ENCODE measurements around the gene C1QTNF12.

- TF ChIP-seq, protein P1, sequence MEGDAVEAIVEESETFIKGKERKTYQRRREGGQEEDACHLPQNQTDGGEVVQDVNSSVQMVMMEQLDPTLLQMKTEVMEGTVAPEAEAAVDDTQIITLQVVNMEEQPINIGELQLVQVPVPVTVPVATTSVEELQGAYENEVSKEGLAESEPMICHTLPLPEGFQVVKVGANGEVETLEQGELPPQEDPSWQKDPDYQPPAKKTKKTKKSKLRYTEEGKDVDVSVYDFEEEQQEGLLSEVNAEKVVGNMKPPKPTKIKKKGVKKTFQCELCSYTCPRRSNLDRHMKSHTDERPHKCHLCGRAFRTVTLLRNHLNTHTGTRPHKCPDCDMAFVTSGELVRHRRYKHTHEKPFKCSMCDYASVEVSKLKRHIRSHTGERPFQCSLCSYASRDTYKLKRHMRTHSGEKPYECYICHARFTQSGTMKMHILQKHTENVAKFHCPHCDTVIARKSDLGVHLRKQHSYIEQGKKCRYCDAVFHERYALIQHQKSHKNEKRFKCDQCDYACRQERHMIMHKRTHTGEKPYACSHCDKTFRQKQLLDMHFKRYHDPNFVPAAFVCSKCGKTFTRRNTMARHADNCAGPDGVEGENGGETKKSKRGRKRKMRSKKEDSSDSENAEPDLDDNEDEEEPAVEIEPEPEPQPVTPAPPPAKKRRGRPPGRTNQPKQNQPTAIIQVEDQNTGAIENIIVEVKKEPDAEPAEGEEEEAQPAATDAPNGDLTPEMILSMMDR (IDR thresholded peaks at IDR 0.05; ENCODE audit: low read length): no peak
- TF ChIP-seq EZH2 (optimal IDR thresholded peaks at IDR 0.05; ENCODE audit: low read depth, low read length): no peak
Measured at GRCh38 chr1:1206376-1206965, 40.1 kb downstream of the C1QTNF12 start, which contains the start of gene TNFRSF18.

Data from MM.1S (cell line).